ENCODE results near the gene HS3ST5. TPM values are rescaled to one million over a fixed set of nuclear protein-coding genes. Genes with fewer than 3 reads are reported as not detected.

HS3ST5 gene
- total RNA-seq, 1 experiment from 2014 or later, result not detected

DNA sequence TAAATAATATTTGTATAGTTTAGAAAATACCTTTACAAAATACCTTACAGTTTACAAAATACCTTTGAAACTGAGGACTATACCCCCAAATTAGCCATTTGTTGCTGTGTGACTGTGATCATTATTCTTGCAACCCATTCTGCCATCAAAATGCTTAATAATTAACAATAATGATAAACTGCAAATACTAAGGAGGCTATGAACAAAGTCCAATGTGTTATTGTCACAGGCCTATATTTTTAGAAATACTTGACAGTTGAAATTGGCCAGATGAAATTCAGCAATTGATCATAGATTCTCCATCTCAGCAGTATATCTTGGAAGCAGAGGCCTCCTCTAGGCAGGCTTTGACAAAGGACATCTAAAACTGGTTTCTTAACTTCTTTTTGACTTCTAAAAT lies 178.6 kb downstream of the HS3ST5 start:
- Histone ChIP-seq H3K27me3 (ENCODE audit: insufficient read depth, low read length) (peaks cover 57% of the 10 kb centered on the region), H3K4me1 (ENCODE audit: control insufficient read depth in 1 of 2, insufficient read depth in 2 of 2, low read length in 2 of 2) (no peaks in the 10 kb centered on the region), H3K36me3 (ENCODE audit: control insufficient read depth in 1 of 2, insufficient read depth in 2 of 2, low read length in 2 of 2) (no peaks in the 10 kb centered on the region), H3K9me2 (ENCODE audit: insufficient read depth) (no peaks in the 10 kb centered on the region), H2AFZ (ENCODE audit: low read depth, low read length, poor library complexity, severe bottlenecking) (no peak overlapping the region), H4K20me1 (ENCODE audit: insufficient read depth) (0 out of 2 replicates have a peak, but pooled peaks cover 4% of the 10 kb centered on the region), H3K4me3 (replicated peaks in 1 of 2; ENCODE audit: low read depth in 1 of 2, low read length in 2 of 2) (no peak overlapping the region), H3K9me3 (ENCODE audit: control insufficient read depth in 1 of 2, insufficient read depth in 1 of 2, low read depth in 1 of 2, low read length in 2 of 2) (no peaks in the 10 kb centered on the region), H3K4me2 (ENCODE audit: low read length) (no peak overlapping the region), H3K79me2 (ENCODE audit: insufficient read depth, low read length) (no peaks in the 10 kb centered on the region), H3K9ac (ENCODE audit: low read length) (no peak overlapping the region), H3K27ac (ENCODE audit: low read depth, low read length) (no peak overlapping the region)
- no peak for DNase-seq (ENCODE audit: low read depth, low spot score)
- ChIA-PET POLR2A (no interaction called here), CTCF (no interaction called here), RAD21 (ENCODE audit: low non-redundant PET in 1 of 2, low total read pairs in 2 of 2, uncharacterized antibody in 2 of 2, unreplicated experiment in 2 of 2) (no interaction called here)
- no peak for TF ChIP-seq SP1 (IDR thresholded peaks at IDR 0.05; ENCODE audit: low read depth)
- TF ChIP-seq ZFX (IDR thresholded peaks at IDR 0.05), result no peak
- TF ChIP-seq EZH2 (IDR thresholded peaks at IDR 0.05), result no peak
- TF ChIP-seq JUND (IDR thresholded peaks at IDR 0.05), result no peak
- TF ChIP-seq ELF1 (IDR thresholded peaks at IDR 0.05; ENCODE audit: borderline replicate concordance, low read depth), result no peak
- TF ChIP-seq, protein P1, sequence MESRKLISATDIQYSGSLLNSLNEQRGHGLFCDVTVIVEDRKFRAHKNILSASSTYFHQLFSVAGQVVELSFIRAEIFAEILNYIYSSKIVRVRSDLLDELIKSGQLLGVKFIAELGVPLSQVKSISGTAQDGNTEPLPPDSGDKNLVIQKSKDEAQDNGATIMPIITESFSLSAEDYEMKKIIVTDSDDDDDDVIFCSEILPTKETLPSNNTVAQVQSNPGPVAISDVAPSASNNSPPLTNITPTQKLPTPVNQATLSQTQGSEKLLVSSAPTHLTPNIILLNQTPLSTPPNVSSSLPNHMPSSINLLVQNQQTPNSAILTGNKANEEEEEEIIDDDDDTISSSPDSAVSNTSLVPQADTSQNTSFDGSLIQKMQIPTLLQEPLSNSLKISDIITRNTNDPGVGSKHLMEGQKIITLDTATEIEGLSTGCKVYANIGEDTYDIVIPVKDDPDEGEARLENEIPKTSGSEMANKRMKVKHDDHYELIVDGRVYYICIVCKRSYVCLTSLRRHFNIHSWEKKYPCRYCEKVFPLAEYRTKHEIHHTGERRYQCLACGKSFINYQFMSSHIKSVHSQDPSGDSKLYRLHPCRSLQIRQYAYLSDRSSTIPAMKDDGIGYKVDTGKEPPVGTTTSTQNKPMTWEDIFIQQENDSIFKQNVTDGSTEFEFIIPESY (IDR thresholded peaks at IDR 0.05; ENCODE audit: extremely low read depth, insufficient replicate concordance, low read length), result no peak
- TF ChIP-seq, protein P2, sequence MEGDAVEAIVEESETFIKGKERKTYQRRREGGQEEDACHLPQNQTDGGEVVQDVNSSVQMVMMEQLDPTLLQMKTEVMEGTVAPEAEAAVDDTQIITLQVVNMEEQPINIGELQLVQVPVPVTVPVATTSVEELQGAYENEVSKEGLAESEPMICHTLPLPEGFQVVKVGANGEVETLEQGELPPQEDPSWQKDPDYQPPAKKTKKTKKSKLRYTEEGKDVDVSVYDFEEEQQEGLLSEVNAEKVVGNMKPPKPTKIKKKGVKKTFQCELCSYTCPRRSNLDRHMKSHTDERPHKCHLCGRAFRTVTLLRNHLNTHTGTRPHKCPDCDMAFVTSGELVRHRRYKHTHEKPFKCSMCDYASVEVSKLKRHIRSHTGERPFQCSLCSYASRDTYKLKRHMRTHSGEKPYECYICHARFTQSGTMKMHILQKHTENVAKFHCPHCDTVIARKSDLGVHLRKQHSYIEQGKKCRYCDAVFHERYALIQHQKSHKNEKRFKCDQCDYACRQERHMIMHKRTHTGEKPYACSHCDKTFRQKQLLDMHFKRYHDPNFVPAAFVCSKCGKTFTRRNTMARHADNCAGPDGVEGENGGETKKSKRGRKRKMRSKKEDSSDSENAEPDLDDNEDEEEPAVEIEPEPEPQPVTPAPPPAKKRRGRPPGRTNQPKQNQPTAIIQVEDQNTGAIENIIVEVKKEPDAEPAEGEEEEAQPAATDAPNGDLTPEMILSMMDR (IDR thresholded peaks at IDR 0.05 in 2 of 3, conservative IDR thresholded peaks at IDR 0.05 in 1 of 3; ENCODE audit: borderline replicate concordance in 1 of 3, insufficient read depth in 1 of 3, low read depth in 2 of 3, low read length in 2 of 3), result no peak
- no peak for TF ChIP-seq SRF (IDR thresholded peaks at IDR 0.05; ENCODE audit: low read depth)
- TF ChIP-seq, protein P3, sequence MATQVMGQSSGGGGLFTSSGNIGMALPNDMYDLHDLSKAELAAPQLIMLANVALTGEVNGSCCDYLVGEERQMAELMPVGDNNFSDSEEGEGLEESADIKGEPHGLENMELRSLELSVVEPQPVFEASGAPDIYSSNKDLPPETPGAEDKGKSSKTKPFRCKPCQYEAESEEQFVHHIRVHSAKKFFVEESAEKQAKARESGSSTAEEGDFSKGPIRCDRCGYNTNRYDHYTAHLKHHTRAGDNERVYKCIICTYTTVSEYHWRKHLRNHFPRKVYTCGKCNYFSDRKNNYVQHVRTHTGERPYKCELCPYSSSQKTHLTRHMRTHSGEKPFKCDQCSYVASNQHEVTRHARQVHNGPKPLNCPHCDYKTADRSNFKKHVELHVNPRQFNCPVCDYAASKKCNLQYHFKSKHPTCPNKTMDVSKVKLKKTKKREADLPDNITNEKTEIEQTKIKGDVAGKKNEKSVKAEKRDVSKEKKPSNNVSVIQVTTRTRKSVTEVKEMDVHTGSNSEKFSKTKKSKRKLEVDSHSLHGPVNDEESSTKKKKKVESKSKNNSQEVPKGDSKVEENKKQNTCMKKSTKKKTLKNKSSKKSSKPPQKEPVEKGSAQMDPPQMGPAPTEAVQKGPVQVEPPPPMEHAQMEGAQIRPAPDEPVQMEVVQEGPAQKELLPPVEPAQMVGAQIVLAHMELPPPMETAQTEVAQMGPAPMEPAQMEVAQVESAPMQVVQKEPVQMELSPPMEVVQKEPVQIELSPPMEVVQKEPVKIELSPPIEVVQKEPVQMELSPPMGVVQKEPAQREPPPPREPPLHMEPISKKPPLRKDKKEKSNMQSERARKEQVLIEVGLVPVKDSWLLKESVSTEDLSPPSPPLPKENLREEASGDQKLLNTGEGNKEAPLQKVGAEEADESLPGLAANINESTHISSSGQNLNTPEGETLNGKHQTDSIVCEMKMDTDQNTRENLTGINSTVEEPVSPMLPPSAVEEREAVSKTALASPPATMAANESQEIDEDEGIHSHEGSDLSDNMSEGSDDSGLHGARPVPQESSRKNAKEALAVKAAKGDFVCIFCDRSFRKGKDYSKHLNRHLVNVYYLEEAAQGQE (IDR thresholded peaks at IDR 0.05; ENCODE audit: low read depth), result no peak
- TF ChIP-seq, protein P4, sequence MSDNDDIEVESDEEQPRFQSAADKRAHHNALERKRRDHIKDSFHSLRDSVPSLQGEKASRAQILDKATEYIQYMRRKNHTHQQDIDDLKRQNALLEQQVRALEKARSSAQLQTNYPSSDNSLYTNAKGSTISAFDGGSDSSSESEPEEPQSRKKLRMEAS (IDR thresholded peaks at IDR 0.05), result no peak
- TF ChIP-seq SIN3A (IDR thresholded peaks at IDR 0.05; ENCODE audit: low read depth), result no peak
- no peak for TF ChIP-seq EZH2phosphoT487 (IDR thresholded peaks at IDR 0.05; ENCODE audit: borderline replicate concordance)
- TF ChIP-seq CEBPB (IDR thresholded peaks at IDR 0.05; ENCODE audit: low read depth), result no peak
- TF ChIP-seq RAD21 (IDR thresholded peaks at IDR 0.05; ENCODE audit: low read depth), result no peak
- intact Hi-C loops (cut with micrococcal nuclease), result no loop called here
- no peak for ATAC-seq
- no TSS peak for BruUV-seq (replicated peaks)

Measured in HCT116 (cell line).